Measurements from ENCODE around the gene KPNA6.

KPNA6 gene

GRCh38 chr1:32182060-32182459, 74.2 kb downstream of the KPNA6 start:
- Histone ChIP-seq H3K27me3 (ENCODE audit: insufficient read depth, low read length, poor library complexity) (no peaks in the 10 kb centered on the region), H3K79me2 (ENCODE audit: insufficient read depth, low read length) (peaks cover 69% of the 10 kb centered on the region), H4K20me1 (ENCODE audit: insufficient read depth, low read length) (peaks cover 29% of the 10 kb centered on the region), H3K9me3 (ENCODE audit: insufficient read depth, low read length, severe bottlenecking) (no peaks in the 10 kb centered on the region), H3K36me3 (ENCODE audit: insufficient read depth, low read length) (peaks cover 61% of the 10 kb centered on the region), H2AFZ (ENCODE audit: low read depth, low read length) (no peak overlapping the region), H3K4me3 (ENCODE audit: low read depth in 1 of 2, low read length in 2 of 2) (no peak overlapping the region; a peak in 1 of 4 replicates), H3K9ac (ENCODE audit: low read depth, low read length) (peak overlapping the region; percentile 95; the same call in 1 of the 2 replicates), H3K4me2 (ENCODE audit: insufficient read depth, low read length) (peak overlapping the region; percentile 98), H3K4me1 (ENCODE audit: insufficient read depth, low read length) (peaks cover 69% of the 10 kb centered on the region), H3K27ac (ENCODE audit: low read length) (no peak overlapping the region)
- DNase-seq (no peak), ATAC-seq (ENCODE audit: insufficient read depth, low read depth) (no peak)
- no peak for TF ChIP-seq CTCF (IDR thresholded peaks at IDR 0.05; ENCODE audit: borderline replicate concordance, extremely low read depth, low read length, poor library complexity, severe bottlenecking)
- TF ChIP-seq EZH2 (IDR thresholded peaks at IDR 0.05; ENCODE audit: borderline replicate concordance, low read depth, low read length, severe bottlenecking): no peak

- peaks cover 87% of the 10 kb centered on the region for H3K79me2 ChIP-seq (ENCODE audit: insufficient read depth, low read length)
- 0 out of 2 replicates have a peak overlapping the region, but pooled peaks have one; percentile 13 for H3K27ac ChIP-seq (ENCODE audit: low read length)
Measured at GRCh38 chr1:32184650-32185049, 76.8 kb downstream of the KPNA6 start.

GRCh38 chr1:32186077-32186476, 78.2 kb downstream of the KPNA6 start:
- Histone ChIP-seq H3K4me3 (ENCODE audit: low read depth in 1 of 2, low read length in 2 of 2) (no peak overlapping the region), H4K20me1 (ENCODE audit: insufficient read depth, low read length) (peaks cover 35% of the 10 kb centered on the region), H3K36me3 (ENCODE audit: insufficient read depth, low read length) (peaks cover 91% of the 10 kb centered on the region), H3K4me1 (ENCODE audit: insufficient read depth, low read length) (peaks cover 55% of the 10 kb centered on the region), H3K27ac (ENCODE audit: low read length) (peak overlapping the region; percentile 45), H3K27me3 (ENCODE audit: insufficient read depth, low read length, poor library complexity) (no peaks in the 10 kb centered on the region), H3K4me2 (ENCODE audit: insufficient read depth, low read length) (peak overlapping the region; percentile 10; the same call in 1 of the 2 replicates), H2AFZ (ENCODE audit: low read depth, low read length) (no peak overlapping the region), H3K9ac (ENCODE audit: low read depth, low read length) (peak overlapping the region; percentile 22), H3K9me3 (ENCODE audit: insufficient read depth, low read length, severe bottlenecking) (no peaks in the 10 kb centered on the region), H3K79me2 (ENCODE audit: insufficient read depth, low read length) (peaks cover 73% of the 10 kb centered on the region)
- DNase-seq: peak; percentile 72
- no peak for TF ChIP-seq CTCF (IDR thresholded peaks at IDR 0.05; ENCODE audit: borderline replicate concordance, extremely low read depth, low read length, poor library complexity, severe bottlenecking)
- peak; percentile 88 for ATAC-seq (ENCODE audit: insufficient read depth, low read depth)

More at GRCh38 chr1:32184650-32185049, 76.8 kb downstream of the KPNA6 start:
- no peaks in the 10 kb centered on the region for H3K9me3 ChIP-seq (ENCODE audit: insufficient read depth, low read length, severe bottlenecking)
- no peak overlapping the region for H2AFZ ChIP-seq (ENCODE audit: low read depth, low read length)
- H3K4me2 ChIP-seq (ENCODE audit: insufficient read depth, low read length): peak overlapping the region; percentile 33
- H3K27me3 ChIP-seq (ENCODE audit: insufficient read depth, low read length, poor library complexity): no peaks in the 10 kb centered on the region
- peaks cover 39% of the 10 kb centered on the region for H4K20me1 ChIP-seq (ENCODE audit: insufficient read depth, low read length)
- ATAC-seq (ENCODE audit: insufficient read depth, low read depth) (no peak), DNase-seq (no peak)
- no peak for TF ChIP-seq EZH2 (IDR thresholded peaks at IDR 0.05; ENCODE audit: borderline replicate concordance, low read depth, low read length, severe bottlenecking)
- TF ChIP-seq CTCF (IDR thresholded peaks at IDR 0.05; ENCODE audit: borderline replicate concordance, extremely low read depth, low read length, poor library complexity, severe bottlenecking): no peak
- no peak overlapping the region for H3K9ac ChIP-seq (ENCODE audit: low read depth, low read length)
- H3K4me3 ChIP-seq (ENCODE audit: low read depth in 1 of 2, low read length in 2 of 2): no peak overlapping the region
- peaks cover 63% of the 10 kb centered on the region for H3K4me1 ChIP-seq (ENCODE audit: insufficient read depth, low read length)
- H3K36me3 ChIP-seq (ENCODE audit: insufficient read depth, low read length): peaks cover 87% of the 10 kb centered on the region
